A673 (cell line): ENCODE measurements around the gene C10orf105.

ENCODE experiments used
- CTCF ChIP-seq: fragments of 300-800, 200-600 bp; sonication (generic); conservative IDR thresholded peaks from 2 replicates; pipeline ENCODE4 v1.5.1; 2017; ENCODE audit warnings: low read depth, mild to moderate bottlenecking, antibody characterized with exemption, low read length, moderate library complexity, mixed read lengths
- EZH2 ChIP-seq: fragments of 200-600 bp; sonication (generic); IDR thresholded peaks from 2 replicates; pipeline ENCODE4 v1.6.1; 2017; ENCODE audit warnings: borderline replicate concordance, low read depth, mild to moderate bottlenecking, mixed read lengths, antibody characterized with exemption, low read length; ENCODE audit not compliant: poor library complexity, severe bottlenecking

GRCh38 chr10:71688256-71688655 is 31.3 kb downstream of the C10orf105 start:
- TF ChIP-seq CTCF (no peak), EZH2 (no peak)
